Fibroblast of the aortic adventitia (primary cell): ENCODE measurements around the gene CYP1A2. TPM values are rescaled to one million over a fixed set of nuclear protein-coding genes. Genes with fewer than 3 reads are reported as not detected.
A peak's percentile ranks its signal among the peaks of the same experiment; 100 is the strongest.

Source experiments
- DNase-seq: peaks from one replicate; pipeline ENCODE4 v3.0.0-alpha.2; 2010; ENCODE audit warnings: low read depth
- H3K4me3 ChIP-seq: 2 replicates; pipeline ENCODE4 v1.5.1; 2011; ENCODE audit warnings: low read depth, mild to moderate bottlenecking, control low read depth, low read length, moderate library complexity
- total RNA-seq: library from RNA; depleted of rRNA; stranded (reverse); fragments of >200 nt; gene quantifications from 2 replicates; pipeline ENCODE4 v1.2.3, GENCODE V29; 2012; ENCODE audit warnings: low replicate concordance
- TF ChIP-seq, protein P1 (sequence below): IDR thresholded peaks from 2 replicates; pipeline ENCODE4 v1.5.1; 2011; ENCODE audit warnings: mild to moderate bottlenecking, low read length, control low read depth, inconsistent platforms; ENCODE audit not compliant: insufficient read depth

CYP1A2 gene
- total RNA-seq, 1 donor, result not detected

DNA sequence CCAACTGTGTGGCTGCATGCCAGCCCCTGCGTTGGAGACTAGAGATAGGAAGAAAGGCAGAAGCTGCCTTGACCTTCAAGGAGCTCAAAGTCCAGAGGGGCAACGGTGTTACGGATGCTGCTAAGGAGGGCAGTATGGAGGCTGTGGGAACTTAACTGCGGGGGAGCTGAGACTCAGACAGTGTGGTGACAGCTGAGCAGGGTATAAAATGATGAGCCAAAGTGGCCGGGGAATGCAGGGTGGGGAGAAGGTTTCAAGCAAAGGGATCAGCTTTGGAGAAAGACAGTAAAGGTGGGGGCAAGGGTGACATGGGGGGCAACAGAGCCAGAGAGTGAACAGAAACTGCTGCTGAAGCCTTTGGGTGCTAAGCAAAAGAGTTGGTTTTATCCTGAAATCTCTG is 6.2 kb upstream of the CYP1A2 start:
- TF ChIP-seq, protein P1, sequence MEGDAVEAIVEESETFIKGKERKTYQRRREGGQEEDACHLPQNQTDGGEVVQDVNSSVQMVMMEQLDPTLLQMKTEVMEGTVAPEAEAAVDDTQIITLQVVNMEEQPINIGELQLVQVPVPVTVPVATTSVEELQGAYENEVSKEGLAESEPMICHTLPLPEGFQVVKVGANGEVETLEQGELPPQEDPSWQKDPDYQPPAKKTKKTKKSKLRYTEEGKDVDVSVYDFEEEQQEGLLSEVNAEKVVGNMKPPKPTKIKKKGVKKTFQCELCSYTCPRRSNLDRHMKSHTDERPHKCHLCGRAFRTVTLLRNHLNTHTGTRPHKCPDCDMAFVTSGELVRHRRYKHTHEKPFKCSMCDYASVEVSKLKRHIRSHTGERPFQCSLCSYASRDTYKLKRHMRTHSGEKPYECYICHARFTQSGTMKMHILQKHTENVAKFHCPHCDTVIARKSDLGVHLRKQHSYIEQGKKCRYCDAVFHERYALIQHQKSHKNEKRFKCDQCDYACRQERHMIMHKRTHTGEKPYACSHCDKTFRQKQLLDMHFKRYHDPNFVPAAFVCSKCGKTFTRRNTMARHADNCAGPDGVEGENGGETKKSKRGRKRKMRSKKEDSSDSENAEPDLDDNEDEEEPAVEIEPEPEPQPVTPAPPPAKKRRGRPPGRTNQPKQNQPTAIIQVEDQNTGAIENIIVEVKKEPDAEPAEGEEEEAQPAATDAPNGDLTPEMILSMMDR, result no peak
- DNase-seq, result no peak
- no peak overlapping the region for H3K4me3 ChIP-seq

DNA sequence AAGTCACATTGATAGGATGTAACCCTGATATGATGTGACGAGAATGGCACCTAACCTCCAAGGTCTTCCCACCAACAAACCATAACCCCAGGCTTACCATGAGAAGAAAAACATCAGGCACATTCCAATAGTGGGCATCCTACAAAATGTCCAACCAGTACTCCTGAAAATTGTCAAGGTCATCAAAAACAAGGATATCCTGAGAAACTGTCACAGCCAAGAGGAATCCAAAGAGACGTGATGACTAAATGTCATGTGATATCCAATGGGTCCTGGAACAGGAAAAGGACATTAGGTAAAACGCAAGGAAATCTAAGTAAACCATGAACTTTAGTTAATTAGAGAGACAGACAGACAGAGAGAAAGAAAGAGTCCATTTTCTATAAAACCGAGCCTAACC is 2.3 kb upstream of the CYP1A2 start:
- TF ChIP-seq, protein P1, result no peak
- no peak for DNase-seq
- H3K4me3 ChIP-seq, result no peak overlapping the region

DNA sequence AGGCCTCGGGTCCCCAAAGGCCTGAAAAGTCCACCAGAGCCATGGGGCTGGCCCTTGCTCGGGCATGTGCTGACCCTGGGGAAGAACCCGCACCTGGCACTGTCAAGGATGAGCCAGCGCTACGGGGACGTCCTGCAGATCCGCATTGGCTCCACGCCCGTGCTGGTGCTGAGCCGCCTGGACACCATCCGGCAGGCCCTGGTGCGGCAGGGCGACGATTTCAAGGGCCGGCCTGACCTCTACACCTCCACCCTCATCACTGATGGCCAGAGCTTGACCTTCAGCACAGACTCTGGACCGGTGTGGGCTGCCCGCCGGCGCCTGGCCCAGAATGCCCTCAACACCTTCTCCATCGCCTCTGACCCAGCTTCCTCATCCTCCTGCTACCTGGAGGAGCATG is 1.2 kb downstream of the CYP1A2 start:
- no peak for DNase-seq
- TF ChIP-seq, protein P1, result no peak

DNA sequence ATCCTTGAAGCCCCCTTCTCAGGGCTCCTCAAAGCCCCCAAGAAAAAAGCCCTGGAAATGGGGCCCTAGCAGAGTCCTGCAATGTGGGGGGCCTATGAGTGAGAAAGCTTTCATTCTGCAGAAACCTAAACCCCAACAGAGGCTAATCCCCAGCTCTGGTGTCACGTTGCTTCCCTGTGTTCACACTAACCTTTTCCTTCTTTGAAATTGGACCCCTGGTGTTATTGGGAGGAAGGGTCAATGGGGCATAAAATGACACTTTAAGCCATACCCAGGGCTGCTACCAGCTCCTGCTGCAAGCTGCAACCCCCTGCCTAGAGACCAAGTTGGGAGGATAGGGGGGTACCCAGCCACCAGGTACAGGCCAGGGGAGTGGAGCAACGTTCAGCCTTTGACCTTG is 2.1 kb downstream of the CYP1A2 start:
- TF ChIP-seq, protein P1, result no peak

More for the DNA sequence above, 1.2 kb downstream of the CYP1A2 start:
- H3K4me3 ChIP-seq, result no peak overlapping the region

DNA sequence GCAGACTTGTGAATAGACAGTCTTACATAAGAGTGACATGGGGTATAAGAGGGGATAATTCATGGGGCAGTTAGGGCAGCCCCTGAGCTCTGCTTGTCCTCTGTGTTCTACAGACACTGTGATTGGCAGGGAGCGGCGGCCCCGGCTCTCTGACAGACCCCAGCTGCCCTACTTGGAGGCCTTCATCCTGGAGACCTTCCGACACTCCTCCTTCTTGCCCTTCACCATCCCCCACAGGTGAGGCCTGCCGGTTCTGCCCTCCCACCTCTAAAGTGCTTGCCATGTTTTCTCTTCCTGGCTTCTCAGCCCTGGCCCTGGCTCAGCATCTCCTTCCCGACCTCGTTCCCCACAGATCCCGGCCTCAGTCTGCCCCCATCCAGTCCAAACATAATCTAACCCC is 3.4 kb downstream of the CYP1A2 start:
- TF ChIP-seq, protein P1, result no peak
- no peak for DNase-seq
- H3K4me3 ChIP-seq, result no peak overlapping the region

More for the DNA sequence above, 2.1 kb downstream of the CYP1A2 start:
- DNase-seq, result no peak
- H3K4me3 ChIP-seq, result no peak overlapping the region

DNA sequence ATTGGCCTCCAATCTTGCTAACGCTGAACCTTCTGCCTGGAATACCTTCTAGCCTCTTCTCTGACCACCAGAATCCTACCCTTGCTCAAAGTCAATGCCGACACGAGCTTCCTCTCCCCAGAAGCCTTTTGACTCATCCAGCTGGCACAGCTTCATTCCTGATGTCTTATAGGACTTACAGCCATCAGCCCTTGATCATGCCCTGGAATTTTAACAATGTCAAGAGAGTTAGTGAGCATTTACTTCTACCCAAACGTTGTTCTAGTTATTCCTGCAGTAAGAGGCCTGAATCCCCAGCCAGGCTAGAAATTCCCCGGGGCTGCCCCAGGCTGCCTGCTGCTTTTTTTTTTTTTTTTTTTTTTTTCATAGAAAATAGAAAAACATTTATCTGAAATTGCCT is 3.9 kb downstream of the CYP1A2 start:
- H3K4me3 ChIP-seq, result no peak overlapping the region
- DNase-seq, result peak; percentile 58
- TF ChIP-seq, protein P1, result no peak

DNA sequence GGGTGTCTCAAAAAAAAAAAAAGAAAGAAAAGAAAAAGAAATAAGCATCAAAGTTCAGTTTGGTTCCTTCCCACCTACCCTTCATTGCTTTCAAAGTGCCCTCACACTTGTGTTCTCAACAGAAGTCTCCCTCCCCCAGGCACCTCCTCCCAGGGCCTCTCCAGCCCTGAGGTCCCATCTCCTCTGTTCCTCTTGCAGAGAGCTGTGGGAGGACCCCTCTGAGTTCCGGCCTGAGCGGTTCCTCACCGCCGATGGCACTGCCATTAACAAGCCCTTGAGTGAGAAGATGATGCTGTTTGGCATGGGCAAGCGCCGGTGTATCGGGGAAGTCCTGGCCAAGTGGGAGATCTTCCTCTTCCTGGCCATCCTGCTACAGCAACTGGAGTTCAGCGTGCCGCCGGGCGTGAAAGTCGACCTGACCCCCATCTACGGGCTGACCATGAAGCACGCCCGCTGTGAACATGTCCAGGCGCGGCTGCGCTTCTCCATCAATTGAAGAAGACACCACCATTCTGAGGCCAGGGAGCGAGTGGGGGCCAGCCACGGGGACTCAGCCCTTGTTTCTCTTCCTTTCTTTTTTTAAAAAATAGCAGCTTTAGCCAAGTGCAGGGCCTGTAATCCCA is 6.1 kb downstream of the CYP1A2 start:
- no peak overlapping the region for H3K4me3 ChIP-seq
- DNase-seq, result no peak
- TF ChIP-seq, protein P1, result no peak
